Measurements from ENCODE around the gene DPM3. TPM values are rescaled to one million over a fixed set of nuclear protein-coding genes. Genes with fewer than 3 reads are reported as not detected.
A peak's percentile ranks its signal among the peaks of the same experiment; 100 is the strongest.

Gene DPM3
- total and polyA plus RNA-seq, 2 experiments from 2014 or later = 96.3 to 121 TPM

DNA sequence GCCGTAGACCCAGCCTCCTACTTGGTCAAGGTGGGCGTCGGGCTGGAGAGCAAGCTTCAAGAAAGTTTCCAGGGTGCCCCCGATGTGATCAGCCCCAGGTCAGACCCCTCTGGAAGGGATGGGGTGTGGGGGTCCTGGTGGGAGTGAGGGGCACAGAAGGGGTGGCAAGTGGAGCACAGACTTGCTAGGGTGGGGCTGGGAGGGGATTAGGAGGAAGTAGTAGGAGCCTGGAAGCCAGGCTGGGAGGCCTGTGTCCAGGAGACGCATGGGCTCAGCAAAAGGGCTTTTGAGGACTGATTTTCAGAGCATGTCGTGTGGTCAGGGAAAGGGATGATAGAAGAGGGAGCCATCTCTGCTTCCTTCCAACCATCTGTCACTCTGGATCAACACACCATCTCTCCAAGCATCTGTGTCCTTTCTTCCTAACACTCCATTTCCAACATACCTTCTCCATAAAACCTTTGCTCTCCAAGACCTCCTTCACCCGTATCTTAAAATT lies 41.8 kb upstream of the DPM3 start:
- Histone ChIP-seq H3K36me3 (replicated peaks; ENCODE audit: insufficient read depth, low read depth) (no peaks in the 10 kb centered on the region), H3K79me2 (no peaks in the 10 kb centered on the region), H3K4me2 (no peak overlapping the region), H3K4me1 (ENCODE audit: insufficient read depth) (peaks cover 17% of the 10 kb centered on the region), H3K27ac (no peak overlapping the region), H3K4me3 (no peak overlapping the region), H3K9me3 (ENCODE audit: low read depth) (no peaks in the 10 kb centered on the region), H3K27me3 (no peaks in the 10 kb centered on the region), H4K20me1 (ENCODE audit: insufficient read depth, poor library complexity, severe bottlenecking) (no peaks in the 10 kb centered on the region), H2AFZ (no peak overlapping the region), H3K9me2 (replicated peaks; ENCODE audit: insufficient read depth) (no peaks in the 10 kb centered on the region)
- DNase-seq (ENCODE audit: low spot score) = no peak
- 96% methylated on average over 7 of the region's 7 CpGs for WGBS (ENCODE audit: low lambda C conversion rate, missing lambda C conversion rate)
- TF ChIP-seq EZH2 (IDR thresholded peaks at IDR 0.05; ENCODE audit: borderline replicate concordance) = no peak
- TF ChIP-seq, protein P1, sequence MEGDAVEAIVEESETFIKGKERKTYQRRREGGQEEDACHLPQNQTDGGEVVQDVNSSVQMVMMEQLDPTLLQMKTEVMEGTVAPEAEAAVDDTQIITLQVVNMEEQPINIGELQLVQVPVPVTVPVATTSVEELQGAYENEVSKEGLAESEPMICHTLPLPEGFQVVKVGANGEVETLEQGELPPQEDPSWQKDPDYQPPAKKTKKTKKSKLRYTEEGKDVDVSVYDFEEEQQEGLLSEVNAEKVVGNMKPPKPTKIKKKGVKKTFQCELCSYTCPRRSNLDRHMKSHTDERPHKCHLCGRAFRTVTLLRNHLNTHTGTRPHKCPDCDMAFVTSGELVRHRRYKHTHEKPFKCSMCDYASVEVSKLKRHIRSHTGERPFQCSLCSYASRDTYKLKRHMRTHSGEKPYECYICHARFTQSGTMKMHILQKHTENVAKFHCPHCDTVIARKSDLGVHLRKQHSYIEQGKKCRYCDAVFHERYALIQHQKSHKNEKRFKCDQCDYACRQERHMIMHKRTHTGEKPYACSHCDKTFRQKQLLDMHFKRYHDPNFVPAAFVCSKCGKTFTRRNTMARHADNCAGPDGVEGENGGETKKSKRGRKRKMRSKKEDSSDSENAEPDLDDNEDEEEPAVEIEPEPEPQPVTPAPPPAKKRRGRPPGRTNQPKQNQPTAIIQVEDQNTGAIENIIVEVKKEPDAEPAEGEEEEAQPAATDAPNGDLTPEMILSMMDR (IDR thresholded peaks at IDR 0.05; ENCODE audit: poor library complexity) = no peak

DNA sequence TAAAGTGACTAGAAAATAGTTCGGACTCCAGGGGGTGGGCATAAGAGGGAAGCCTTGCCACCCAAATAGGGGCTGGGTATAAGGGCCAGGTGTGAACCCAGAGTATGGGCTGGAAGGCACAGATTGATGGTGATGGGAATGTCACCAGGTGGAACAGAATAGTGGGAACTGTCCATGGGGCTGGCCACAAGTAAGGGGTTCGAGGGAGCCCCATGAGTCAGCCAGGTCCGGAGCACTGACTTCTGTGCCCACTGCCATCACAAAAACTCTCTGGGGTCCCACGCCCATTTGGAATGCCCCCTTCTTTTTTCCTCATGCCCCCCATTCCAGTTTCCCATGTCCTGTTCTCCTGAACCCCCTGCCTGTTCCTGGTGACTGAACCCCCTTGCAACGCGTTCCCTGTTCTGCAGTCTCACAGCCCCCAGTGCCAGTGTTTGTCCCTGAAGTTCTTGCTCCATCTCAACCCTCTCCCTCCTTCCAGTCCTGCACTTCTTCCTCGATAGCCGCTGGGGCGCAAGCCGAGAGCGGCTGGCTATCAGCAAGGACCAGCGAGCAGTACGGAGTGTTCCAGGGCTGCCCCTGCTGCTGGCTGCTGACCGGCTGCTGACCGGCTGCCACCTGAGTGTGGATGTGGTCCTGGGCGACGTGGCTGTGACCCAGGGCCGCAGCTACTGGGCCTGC lies 41.2 kb upstream of the DPM3 start:
- TF ChIP-seq EZH2phosphoT487 (IDR thresholded peaks at IDR 0.05; ENCODE audit: low read depth, severe bottlenecking, unreplicated experiment) = no peak
- TF ChIP-seq, protein P1 (IDR thresholded peaks at IDR 0.05; ENCODE audit: poor library complexity) = no peak
- TF ChIP-seq EZH2 (IDR thresholded peaks at IDR 0.05; ENCODE audit: borderline replicate concordance) = no peak
- no peaks in the 10 kb centered on the region for H3K79me2 ChIP-seq
- H3K4me1 ChIP-seq (ENCODE audit: insufficient read depth) = peaks cover 11% of the 10 kb centered on the region
- H3K9me2 ChIP-seq (replicated peaks; ENCODE audit: insufficient read depth) = no peaks in the 10 kb centered on the region
- no peak for DNase-seq (ENCODE audit: low spot score)
- H3K4me2 ChIP-seq = no peak overlapping the region
- no peak overlapping the region for H3K27ac ChIP-seq
- no peaks in the 10 kb centered on the region for H3K27me3 ChIP-seq
- H3K36me3 ChIP-seq (replicated peaks; ENCODE audit: insufficient read depth, low read depth) = no peaks in the 10 kb centered on the region
- H2AFZ ChIP-seq = no peak overlapping the region
- no peaks in the 10 kb centered on the region for H3K9me3 ChIP-seq (ENCODE audit: low read depth)
- WGBS (ENCODE audit: low lambda C conversion rate, missing lambda C conversion rate) = 96% methylated on average over 18 of the region's 18 CpGs
- no peak overlapping the region for H3K4me3 ChIP-seq
- no peaks in the 10 kb centered on the region for H4K20me1 ChIP-seq (ENCODE audit: insufficient read depth, poor library complexity, severe bottlenecking)

DNA sequence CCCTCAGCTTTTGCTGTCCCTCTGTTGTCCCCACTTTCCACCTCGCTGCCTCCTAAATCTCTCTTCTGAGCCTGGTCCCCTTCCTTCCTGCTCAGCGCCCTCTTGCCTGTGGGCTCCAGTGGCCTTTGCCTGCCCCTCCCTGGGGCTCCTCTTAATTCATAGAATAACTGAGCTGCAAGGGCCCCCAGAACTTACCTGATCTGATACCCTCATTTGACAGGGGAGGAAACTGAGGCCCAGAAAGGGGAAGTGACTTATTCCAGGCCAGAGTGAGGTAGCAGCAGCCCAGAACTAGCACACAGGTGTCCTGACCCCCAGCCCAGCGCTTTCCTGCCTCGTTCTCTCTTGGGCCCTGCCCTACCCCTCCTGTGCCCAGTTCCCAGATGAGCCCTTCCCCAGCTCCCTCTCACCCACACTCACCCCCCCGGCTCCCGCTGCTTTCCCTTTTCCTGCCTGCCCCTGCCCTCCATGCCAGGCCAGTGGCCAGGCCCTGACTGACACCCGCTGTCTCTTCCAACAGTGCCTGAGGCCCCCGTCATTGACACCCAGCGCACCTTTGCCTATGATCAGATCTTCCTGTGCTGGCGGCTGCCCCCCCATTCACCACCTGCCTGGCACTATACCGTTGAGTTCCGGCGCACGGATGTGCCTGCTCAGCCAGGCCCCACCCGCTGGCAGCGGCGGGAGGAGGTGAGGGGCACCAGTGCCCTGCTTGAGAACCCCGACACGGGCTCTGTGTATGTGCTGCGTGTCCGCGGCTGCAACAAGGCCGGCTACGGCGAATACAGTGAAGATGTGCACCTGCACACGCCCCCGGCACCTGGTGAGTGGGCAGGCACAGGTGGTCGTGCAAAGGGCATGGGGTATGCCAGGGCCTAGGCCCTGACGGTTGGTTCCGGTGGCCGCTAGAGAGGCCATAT lies 39.0 kb upstream of the DPM3 start:
- no peaks in the 10 kb centered on the region for H3K9me2 ChIP-seq (replicated peaks; ENCODE audit: insufficient read depth)
- H3K27me3 ChIP-seq = no peaks in the 10 kb centered on the region
- no peaks in the 10 kb centered on the region for H4K20me1 ChIP-seq (ENCODE audit: insufficient read depth, poor library complexity, severe bottlenecking)
- DNase-seq (ENCODE audit: low spot score) = peak; percentile 2
- TF ChIP-seq, protein P1 (IDR thresholded peaks at IDR 0.05; ENCODE audit: poor library complexity) = no peak
- no peak for TF ChIP-seq EZH2phosphoT487 (IDR thresholded peaks at IDR 0.05; ENCODE audit: low read depth, severe bottlenecking, unreplicated experiment)
- TF ChIP-seq EZH2 (IDR thresholded peaks at IDR 0.05; ENCODE audit: borderline replicate concordance) = no peak
- H3K9me3 ChIP-seq (ENCODE audit: low read depth) = no peaks in the 10 kb centered on the region
- no peak overlapping the region for H3K27ac ChIP-seq
- H3K79me2 ChIP-seq = no peaks in the 10 kb centered on the region
- no peaks in the 10 kb centered on the region for H3K36me3 ChIP-seq (replicated peaks; ENCODE audit: insufficient read depth, low read depth)
- H3K4me1 ChIP-seq (ENCODE audit: insufficient read depth) = no peaks in the 10 kb centered on the region
- no peak overlapping the region for H3K4me2 ChIP-seq
- WGBS (ENCODE audit: low lambda C conversion rate, missing lambda C conversion rate) = 99% methylated on average over 27 of the region's 31 CpGs
- no peak overlapping the region for H2AFZ ChIP-seq
- H3K4me3 ChIP-seq = no peak overlapping the region
